ENCODE measurements around the gene ADGRV1.
A peak's percentile ranks its signal among the peaks of the same experiment; 100 is the strongest.
"Not testable (repeated sequence)": the region's sequence is repeated elsewhere in the genome, so short reads cannot be mapped to it uniquely, and the experiment has no call there.

ADGRV1 gene

GRCh38 chr5:90747693-90748092 is 189.1 kb downstream of the ADGRV1 start:
- TF ChIP-seq MYC (IDR thresholded peaks at IDR 0.05; ENCODE audit: low read depth, low read length) = no peak
- TF ChIP-seq CTCF (IDR thresholded peaks at IDR 0.05; ENCODE audit: low read depth, low read length) = no peak
- TF ChIP-seq MAX (IDR thresholded peaks at IDR 0.05; ENCODE audit: low read depth, low read length) = no peak
- TF ChIP-seq POLR2A (IDR thresholded peaks at IDR 0.05; ENCODE audit: extremely low read depth, insufficient read length) = no peak
- DNase-seq (ENCODE audit: low read depth) = no peak
- no peak overlapping the region for H3K4me3 ChIP-seq (ENCODE audit: low read depth, low read length)

- no peak for DNase-seq (ENCODE audit: low read depth)
- no peak overlapping the region for H3K4me3 ChIP-seq (ENCODE audit: low read depth, low read length)
- TF ChIP-seq CTCF (IDR thresholded peaks at IDR 0.05; ENCODE audit: low read depth, low read length) (no peak), MYC (IDR thresholded peaks at IDR 0.05; ENCODE audit: low read depth, low read length) (no peak), POLR2A (IDR thresholded peaks at IDR 0.05; ENCODE audit: extremely low read depth, insufficient read length) (no peak), MAX (IDR thresholded peaks at IDR 0.05; ENCODE audit: low read depth, low read length) (no peak)
Measured at GRCh38 chr5:90759119-90759518, 200.5 kb downstream of the ADGRV1 start.

- TF ChIP-seq POLR2A (IDR thresholded peaks at IDR 0.05; ENCODE audit: extremely low read depth, insufficient read length) (no peak), CTCF (IDR thresholded peaks at IDR 0.05; ENCODE audit: low read depth, low read length) (no peak), MAX (IDR thresholded peaks at IDR 0.05; ENCODE audit: low read depth, low read length) (no peak), MYC (IDR thresholded peaks at IDR 0.05; ENCODE audit: low read depth, low read length) (no peak)
- DNase-seq (ENCODE audit: low read depth) = no peak
- H3K4me3 ChIP-seq (ENCODE audit: low read depth, low read length) = no peak overlapping the region
Measured at GRCh38 chr5:90767710-90768109, 209.1 kb downstream of the ADGRV1 start.

GRCh38 chr5:90770006-90770541 is 211.5 kb downstream of the ADGRV1 start:
- DNase-seq (ENCODE audit: low read depth); H3K4me3 ChIP-seq (ENCODE audit: low read depth, low read length): not testable (repeated sequence)

- no peak for DNase-seq (ENCODE audit: low read depth)
- H3K4me3 ChIP-seq (ENCODE audit: low read depth, low read length) = no peak overlapping the region
- TF ChIP-seq CTCF (IDR thresholded peaks at IDR 0.05; ENCODE audit: low read depth, low read length) = no peak
- no peak for TF ChIP-seq POLR2A (IDR thresholded peaks at IDR 0.05; ENCODE audit: extremely low read depth, insufficient read length)
- TF ChIP-seq MYC (IDR thresholded peaks at IDR 0.05; ENCODE audit: low read depth, low read length) = no peak
- TF ChIP-seq MAX (IDR thresholded peaks at IDR 0.05; ENCODE audit: low read depth, low read length) = no peak
Measured at GRCh38 chr5:90777959-90778358, 219.4 kb downstream of the ADGRV1 start.

GRCh38 chr5:90783460-90784333 is 225.1 kb downstream of the ADGRV1 start:
- no peak overlapping the region for H3K4me3 ChIP-seq (ENCODE audit: low read depth, low read length)
- TF ChIP-seq MYC (IDR thresholded peaks at IDR 0.05; ENCODE audit: low read depth, low read length) (no peak), CTCF (IDR thresholded peaks at IDR 0.05; ENCODE audit: low read depth, low read length) (peak; percentile 81), POLR2A (IDR thresholded peaks at IDR 0.05; ENCODE audit: extremely low read depth, insufficient read length) (no peak)
- peak; percentile 65 for DNase-seq (ENCODE audit: low read depth)

Measured in NB4 (cell line).